Activated naive CD8-positive, alpha-beta T cell treated with anti-CD3 and anti-CD28 coated beads for 36 hours (primary cell): ENCODE measurements around the gene PROS1. TPM values are rescaled to one million over a fixed set of nuclear protein-coding genes. Genes with fewer than 3 reads are reported as not detected.
"Not testable (repeated sequence)": the region's sequence is repeated elsewhere in the genome, so short reads cannot be mapped to it uniquely, and the experiment has no call there.

Experiments
- DNase-seq: peaks from one replicate; pipeline ENCODE4 v3.0.0; 2021
- H3K27ac Mint-ChIP-seq: one replicate; pipeline ENCODE4 v1.8.0; 2022; ENCODE audit warnings: mild to moderate bottlenecking, moderate library complexity, mixed read lengths
- H3K27me3 Mint-ChIP-seq: one replicate; pipeline ENCODE4 v1.8.0; 2022; ENCODE audit warnings: mild to moderate bottlenecking, mixed read lengths
- H3K36me3 Mint-ChIP-seq: one replicate; pipeline ENCODE4 v1.8.0; 2021; ENCODE audit warnings: mild to moderate bottlenecking, mixed read lengths
- H3K4me1 Mint-ChIP-seq: one replicate; pipeline ENCODE4 v1.8.0; 2021; ENCODE audit warnings: mixed read lengths
- H3K4me3 Mint-ChIP-seq: one replicate; pipeline ENCODE4 v1.8.0; 2022; ENCODE audit warnings: mild to moderate bottlenecking, moderate library complexity, mixed read lengths
- H3K9me3 Mint-ChIP-seq: one replicate; pipeline ENCODE4 v1.8.0; 2022; ENCODE audit warnings: mixed read lengths
- total RNA-seq, 2 experiments: library from RNA; stranded (reverse); gene quantifications; one replicate each; pipeline ENCODE4 v1.2.3, GENCODE V29; 2021

PROS1 gene
- total RNA-seq, 2 experiments from 2014 or later: 0.32 to 0.43 TPM

DNA sequence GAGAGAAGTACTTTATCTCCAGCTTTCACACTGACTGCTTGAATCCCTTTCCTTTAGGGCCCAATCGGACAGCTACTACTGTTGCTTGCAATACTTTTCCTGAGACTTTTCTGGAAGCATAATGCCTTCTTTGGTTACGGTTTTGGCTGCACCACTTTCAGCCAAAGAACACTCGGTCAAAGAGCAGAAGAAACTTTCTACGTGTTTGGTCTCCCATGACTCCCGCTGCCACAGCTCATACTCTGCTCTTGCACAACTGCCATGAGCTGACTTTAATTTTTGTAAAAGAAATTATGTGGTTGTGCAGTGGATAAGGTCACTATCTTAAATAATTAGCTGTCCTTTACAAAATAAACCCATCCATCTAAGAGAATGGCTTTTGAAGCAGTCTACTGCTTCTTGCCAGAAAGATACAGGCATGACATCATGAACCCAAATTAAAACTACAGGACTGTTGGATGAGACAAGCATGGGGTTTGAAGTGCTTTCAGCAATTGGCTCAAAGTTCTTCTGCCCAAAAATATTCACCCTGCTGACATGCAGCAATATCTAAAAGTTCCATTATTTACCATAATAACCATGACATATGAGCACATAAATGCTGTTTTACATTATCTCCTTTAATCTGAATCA lies 42.0 kb downstream of the PROS1 start:
- Mint-ChIP-seq H3K36me3 (no peaks in the 10 kb centered on the region), H3K27ac (no peak overlapping the region), H3K9me3 (no peaks in the 10 kb centered on the region), H3K4me1 (no peaks in the 10 kb centered on the region), H3K27me3 (no peaks in the 10 kb centered on the region), H3K4me3 (no peak overlapping the region)
- no peak for DNase-seq

DNA sequence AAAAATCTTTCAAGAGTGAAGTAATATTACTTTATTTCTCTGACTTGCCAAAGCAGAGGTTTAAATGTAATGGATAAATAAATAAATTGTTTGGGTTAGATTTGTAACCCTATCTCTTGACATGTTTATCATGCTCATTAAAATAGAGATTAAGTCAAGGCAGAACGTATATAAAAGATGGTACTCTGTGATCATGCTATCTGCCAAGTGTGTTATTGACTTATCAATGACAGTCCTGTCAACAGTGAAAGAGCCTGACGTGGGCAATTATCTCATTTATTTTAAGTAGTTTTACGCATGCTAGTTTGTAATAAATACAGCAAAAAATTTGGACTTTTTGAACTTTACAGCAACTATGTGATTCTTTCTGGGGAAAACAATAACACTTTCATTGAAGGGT lies 43.7 kb downstream of the PROS1 start:
- H3K9me3 Mint-ChIP-seq: no peaks in the 10 kb centered on the region
- no peaks in the 10 kb centered on the region for H3K4me1 Mint-ChIP-seq
- no peak for DNase-seq
- H3K27me3 Mint-ChIP-seq: no peaks in the 10 kb centered on the region
- no peak overlapping the region for H3K27ac Mint-ChIP-seq
- no peak overlapping the region for H3K4me3 Mint-ChIP-seq
- H3K36me3 Mint-ChIP-seq: no peaks in the 10 kb centered on the region

DNA sequence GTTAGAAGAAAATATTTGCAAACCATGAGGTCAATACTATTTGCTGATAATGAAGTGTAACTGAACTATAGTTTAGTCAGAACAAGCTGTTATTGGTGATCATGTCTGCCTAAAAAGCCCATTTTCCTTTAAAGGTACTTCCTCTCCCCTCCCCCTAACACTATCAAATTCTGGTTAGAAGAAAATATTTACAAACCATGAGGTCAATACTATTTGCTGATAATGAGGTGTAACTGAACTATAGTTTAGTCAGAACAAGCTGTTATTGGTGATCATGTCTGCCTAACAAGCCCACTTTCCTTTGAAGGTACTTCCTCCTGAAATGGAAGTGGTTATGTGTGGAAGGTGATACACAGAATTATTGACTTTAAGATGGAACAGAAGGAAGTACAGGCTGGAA lies 46.9 kb downstream of the PROS1 start:
- Mint-ChIP-seq H3K27me3 (no peaks in the 10 kb centered on the region), H3K9me3 (no peaks in the 10 kb centered on the region), H3K4me1 (no peaks in the 10 kb centered on the region), H3K36me3 (no peaks in the 10 kb centered on the region), H3K4me3 (no peak overlapping the region), H3K27ac (no peak overlapping the region)
- DNase-seq: no peak

DNA sequence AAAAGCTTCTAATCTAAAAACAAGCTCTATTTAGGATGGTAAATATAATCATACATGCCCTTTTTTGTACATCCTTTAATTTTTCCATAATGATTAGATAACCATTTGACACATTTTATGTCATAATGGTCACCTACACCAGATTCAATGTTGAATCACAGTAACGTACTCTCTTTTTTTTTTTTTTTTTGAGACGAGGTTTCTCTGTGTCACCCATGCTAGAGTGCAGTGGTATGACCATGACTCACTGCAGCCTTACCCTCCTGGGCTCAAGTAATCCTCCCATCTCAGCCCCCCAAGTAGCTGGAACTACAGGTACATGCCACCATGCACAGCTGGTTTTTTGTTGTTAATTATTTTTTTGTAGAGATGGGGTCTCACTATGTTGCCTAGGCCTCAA lies 49.2 kb downstream of the PROS1 start:
- peaks cover 3% of the 10 kb centered on the region for H3K27me3 Mint-ChIP-seq
- H3K4me3 Mint-ChIP-seq: no peak overlapping the region

DNA sequence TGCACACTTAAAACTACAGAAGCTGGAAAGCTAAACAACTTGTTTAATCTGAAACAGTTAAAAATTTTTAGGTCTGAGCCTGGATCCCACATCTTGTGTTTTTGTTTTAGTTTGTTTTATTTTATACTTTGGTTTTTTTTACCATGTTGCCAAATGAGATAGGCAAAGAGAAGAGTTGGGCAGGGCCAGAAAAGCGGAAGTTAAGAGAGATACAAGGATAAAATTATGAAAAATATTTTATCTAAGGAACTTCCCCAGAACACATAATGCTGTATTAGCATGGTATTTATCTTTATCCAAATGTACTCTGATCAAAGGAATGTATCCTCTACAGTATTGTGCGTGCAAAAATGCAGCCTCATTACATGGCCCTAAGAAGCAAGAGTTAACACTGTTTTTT lies 50.7 kb downstream of the PROS1 start:
- Mint-ChIP-seq H3K4me3 (no peak overlapping the region), H3K9me3 (no peaks in the 10 kb centered on the region), H3K27me3 (peaks cover 3% of the 10 kb centered on the region), H3K36me3 (no peaks in the 10 kb centered on the region), H3K27ac (no peak overlapping the region), H3K4me1 (no peaks in the 10 kb centered on the region)
- DNase-seq: no peak

More for the DNA sequence above, 49.2 kb downstream of the PROS1 start:
- no peak for DNase-seq
- H3K4me1 Mint-ChIP-seq: no peaks in the 10 kb centered on the region
- H3K36me3 Mint-ChIP-seq: no peaks in the 10 kb centered on the region
- H3K27ac Mint-ChIP-seq: no peak overlapping the region
- H3K9me3 Mint-ChIP-seq: no peaks in the 10 kb centered on the region

DNA sequence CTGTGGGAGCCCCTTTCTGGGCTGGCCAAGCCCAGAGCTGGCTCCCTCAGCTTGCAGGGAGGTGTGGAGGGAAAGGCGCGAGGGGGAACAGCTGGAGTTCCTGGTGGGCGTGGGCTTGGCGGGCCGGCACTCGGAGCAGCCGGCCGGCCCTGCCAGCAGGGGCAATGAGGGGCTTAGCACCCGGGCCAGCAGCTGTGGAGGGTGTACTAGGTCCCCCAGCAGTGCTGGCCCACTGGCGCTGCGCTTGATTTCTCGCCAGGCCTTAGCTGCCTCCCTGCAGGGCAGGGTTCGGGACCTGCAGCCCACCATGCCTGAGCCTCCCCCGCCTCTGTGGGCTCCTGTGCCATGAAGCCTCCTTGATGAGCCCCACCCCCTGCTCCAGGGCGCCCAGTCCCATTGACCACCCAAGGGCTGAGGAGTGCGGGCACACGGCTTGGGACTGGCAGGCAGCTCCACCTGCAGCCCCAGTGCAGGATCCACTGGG lies 56.1 kb downstream of the PROS1 start:
- H3K27ac Mint-ChIP-seq, H3K4me1 Mint-ChIP-seq, H3K9me3 Mint-ChIP-seq, H3K36me3 Mint-ChIP-seq, DNase-seq, H3K27me3 Mint-ChIP-seq, H3K4me3 Mint-ChIP-seq: not testable (repeated sequence)

DNA sequence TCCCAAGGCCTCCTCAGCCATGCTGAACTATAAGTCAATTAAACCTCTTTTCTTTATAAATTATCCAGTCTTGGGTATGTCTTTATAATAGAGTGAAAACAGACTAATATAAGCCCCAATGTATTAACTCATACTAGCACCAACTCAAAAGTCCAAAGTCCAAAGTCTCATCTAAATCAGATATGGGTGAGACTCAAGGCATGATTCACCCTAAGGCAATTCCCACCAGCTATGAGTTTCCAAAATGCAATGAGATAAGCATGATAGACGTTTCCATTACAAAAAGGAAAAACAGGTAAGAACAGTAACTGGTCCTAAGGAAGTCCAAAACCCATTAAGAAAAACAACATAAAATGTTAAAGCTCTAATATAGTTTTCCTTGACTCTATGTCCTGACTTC lies 60.1 kb downstream of the PROS1 start:
- not testable (repeated sequence) for H3K27me3 Mint-ChIP-seq, H3K4me1 Mint-ChIP-seq, H3K9me3 Mint-ChIP-seq, H3K4me3 Mint-ChIP-seq, H3K36me3 Mint-ChIP-seq, H3K27ac Mint-ChIP-seq, DNase-seq

DNA sequence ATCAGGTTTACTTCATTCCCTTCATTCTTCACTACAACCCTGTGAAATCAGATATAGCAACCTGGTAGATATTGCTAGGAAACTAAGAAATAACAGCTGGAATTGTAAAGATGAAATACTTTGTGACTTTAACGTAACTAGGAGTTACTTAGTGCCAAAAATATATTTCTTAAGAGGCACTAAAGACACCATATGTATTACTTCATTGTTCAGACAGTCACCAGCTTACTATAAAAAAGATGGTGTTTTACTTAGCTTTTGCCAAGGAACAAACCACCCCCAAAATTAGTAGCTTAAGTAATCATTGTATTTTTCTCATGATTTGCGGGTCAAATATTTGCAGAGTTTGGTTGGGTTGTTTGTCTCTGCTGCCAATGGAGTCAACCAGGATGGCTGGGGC lies 62.5 kb downstream of the PROS1 start:
- H3K4me1 Mint-ChIP-seq: no peaks in the 10 kb centered on the region
- no peak for DNase-seq
- H3K27me3 Mint-ChIP-seq: no peaks in the 10 kb centered on the region
- no peak overlapping the region for H3K4me3 Mint-ChIP-seq
- no peak overlapping the region for H3K27ac Mint-ChIP-seq
- H3K36me3 Mint-ChIP-seq: no peaks in the 10 kb centered on the region
- peaks cover 3% of the 10 kb centered on the region for H3K9me3 Mint-ChIP-seq

DNA sequence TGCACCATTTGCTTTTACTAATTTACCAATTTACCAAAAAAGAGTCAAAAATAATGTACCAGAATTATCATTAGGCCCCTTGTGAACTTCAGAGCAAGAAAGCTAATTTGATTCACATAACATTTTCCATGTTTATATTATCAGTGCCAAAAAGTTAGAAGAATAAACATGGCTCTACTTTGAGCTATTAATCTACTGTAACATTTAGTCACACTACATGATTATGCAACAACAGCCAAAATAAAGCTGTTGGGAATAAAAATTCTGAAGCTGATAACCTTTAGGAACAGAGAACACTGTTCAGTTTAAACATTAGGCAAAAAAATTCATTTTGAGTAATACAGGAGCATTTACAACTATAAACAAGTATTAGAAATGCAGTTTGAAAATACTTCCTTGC lies 63.6 kb downstream of the PROS1 start:
- DNase-seq: no peak
- Mint-ChIP-seq H3K27me3 (no peaks in the 10 kb centered on the region), H3K4me1 (no peaks in the 10 kb centered on the region), H3K4me3 (no peak overlapping the region), H3K36me3 (no peaks in the 10 kb centered on the region), H3K9me3 (peaks cover 3% of the 10 kb centered on the region), H3K27ac (no peak overlapping the region)

DNA sequence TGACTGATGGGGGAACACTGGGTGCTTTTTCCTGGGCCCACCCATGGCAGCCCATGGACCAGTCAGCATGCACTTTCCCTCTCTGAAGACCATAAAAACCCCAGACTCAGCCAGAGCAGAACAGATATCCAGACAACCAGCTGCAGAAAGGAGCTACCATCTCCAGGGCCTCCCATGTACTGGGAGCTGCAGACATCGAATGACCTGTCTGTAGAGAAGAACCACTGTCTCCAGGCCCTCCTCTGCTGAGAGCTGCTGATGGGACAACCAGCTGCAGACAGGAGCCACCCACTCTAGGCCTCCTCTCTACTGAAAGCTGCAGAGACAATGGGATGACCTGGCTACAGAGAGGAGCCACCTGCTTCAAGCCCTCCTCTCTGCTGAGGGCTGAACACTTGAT lies 66.6 kb downstream of the PROS1 start:
- peaks cover under 1% of the 10 kb centered on the region for H3K9me3 Mint-ChIP-seq
- no peaks in the 10 kb centered on the region for H3K27me3 Mint-ChIP-seq
- no peak overlapping the region for H3K4me3 Mint-ChIP-seq
- H3K36me3 Mint-ChIP-seq: no peaks in the 10 kb centered on the region
- H3K4me1 Mint-ChIP-seq: no peaks in the 10 kb centered on the region
- no peak for DNase-seq
- H3K27ac Mint-ChIP-seq: no peak overlapping the region

DNA sequence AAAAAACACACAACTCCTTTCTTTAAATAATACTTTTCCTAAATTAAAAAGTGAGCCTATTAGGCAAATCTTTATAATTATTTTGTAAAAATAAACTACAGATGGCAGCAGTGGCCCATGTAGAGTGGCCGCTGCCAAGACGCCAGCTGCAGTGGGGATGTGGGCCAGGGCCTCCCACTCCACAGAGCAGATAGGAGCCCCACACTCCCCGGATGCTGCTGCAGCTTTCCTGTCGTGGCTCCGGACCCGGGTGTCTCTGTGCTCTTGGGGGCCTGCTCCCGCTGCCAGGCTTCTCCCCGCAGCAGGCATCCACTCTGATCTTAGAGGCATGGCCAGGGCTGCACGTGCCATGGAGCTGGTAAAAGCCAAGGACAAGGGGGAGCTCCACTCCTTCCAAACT lies 67.5 kb downstream of the PROS1 start:
- DNase-seq: no peak
- Mint-ChIP-seq H3K4me1 (no peaks in the 10 kb centered on the region), H3K27me3 (no peaks in the 10 kb centered on the region), H3K9me3 (no peaks in the 10 kb centered on the region), H3K36me3 (no peaks in the 10 kb centered on the region), H3K4me3 (no peak overlapping the region), H3K27ac (no peak overlapping the region)

DNA sequence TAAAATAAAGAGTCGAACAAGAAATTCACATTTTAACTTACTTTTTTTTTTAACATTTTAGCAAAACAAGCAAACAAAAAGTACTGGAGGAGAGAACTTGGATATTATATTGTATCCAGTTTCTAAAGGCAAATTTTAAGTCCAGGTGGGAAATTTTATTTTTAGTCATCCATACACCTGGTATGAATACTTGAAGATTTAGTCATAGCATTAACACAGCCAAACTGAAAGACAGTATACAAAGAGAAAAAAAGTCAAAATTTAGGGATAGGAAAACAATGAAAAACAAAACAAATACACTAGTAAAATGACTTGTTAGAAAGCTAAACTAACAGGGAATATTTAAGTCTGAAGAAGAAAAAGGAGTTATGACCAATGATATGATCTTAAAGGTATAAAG lies 69.1 kb downstream of the PROS1 start:
- Mint-ChIP-seq H3K4me1 (no peaks in the 10 kb centered on the region), H3K27ac (no peak overlapping the region), H3K9me3 (no peaks in the 10 kb centered on the region), H3K4me3 (no peak overlapping the region), H3K36me3 (no peaks in the 10 kb centered on the region), H3K27me3 (no peaks in the 10 kb centered on the region)
- DNase-seq: no peak

DNA sequence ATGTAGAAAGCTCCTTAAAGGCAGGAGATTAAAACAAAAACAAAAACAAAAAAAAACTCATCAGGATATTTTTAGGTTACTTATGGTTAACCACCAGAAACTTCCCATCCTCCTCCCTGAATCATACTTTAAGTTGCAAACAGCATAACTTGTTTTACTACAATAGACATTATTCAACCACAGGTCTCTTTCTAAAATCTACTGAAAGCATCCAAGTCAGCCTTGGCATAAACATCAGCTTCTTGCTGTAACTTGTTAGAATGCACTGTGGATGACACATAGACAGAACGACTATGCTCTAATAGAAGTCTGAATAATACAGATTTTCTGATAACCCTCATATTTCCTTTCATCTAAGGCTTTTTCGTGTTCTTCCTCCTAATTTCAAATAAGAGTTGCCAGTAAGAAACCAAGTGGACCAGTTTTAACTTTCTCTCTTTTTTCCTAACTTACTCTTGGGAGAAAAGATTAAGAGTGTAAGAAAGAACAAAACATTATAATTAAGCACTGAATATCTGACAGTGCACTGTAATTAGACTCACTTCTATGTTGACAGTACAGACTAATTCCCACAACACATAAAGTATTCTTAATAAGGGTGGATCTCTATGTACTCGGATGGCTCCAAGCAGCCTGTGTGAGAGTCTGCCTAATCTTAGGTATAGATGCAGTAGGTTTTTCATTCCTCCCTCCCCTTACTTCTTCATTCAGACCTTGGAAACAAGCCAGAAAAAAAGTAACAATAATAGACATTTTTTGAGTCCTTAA lies 95.3 kb downstream of the PROS1 start:
- H3K27ac Mint-ChIP-seq, H3K4me3 Mint-ChIP-seq, H3K36me3 Mint-ChIP-seq, H3K9me3 Mint-ChIP-seq, H3K4me1 Mint-ChIP-seq, DNase-seq, H3K27me3 Mint-ChIP-seq: not testable (repeated sequence)

DNA sequence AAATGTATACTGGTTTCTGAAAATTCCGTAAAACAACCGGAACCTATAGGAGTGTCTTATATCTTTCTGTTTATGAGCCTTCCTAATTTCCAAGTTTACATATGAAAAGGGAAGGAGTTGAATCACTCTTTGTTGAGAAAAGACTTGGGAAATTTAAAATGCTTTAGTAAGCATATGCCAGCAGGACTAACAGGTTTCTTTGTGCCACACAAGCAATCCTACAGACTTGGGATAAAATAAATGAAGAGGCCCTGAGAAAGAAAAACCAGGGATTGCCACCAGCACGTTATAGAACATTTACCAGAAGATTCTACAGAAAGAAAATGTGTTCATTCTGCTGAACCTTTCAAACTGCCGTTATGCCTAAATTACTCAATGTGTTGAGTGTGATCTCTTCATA lies 96.3 kb downstream of the PROS1 start:
- DNase-seq: not testable (repeated sequence)

DNA sequence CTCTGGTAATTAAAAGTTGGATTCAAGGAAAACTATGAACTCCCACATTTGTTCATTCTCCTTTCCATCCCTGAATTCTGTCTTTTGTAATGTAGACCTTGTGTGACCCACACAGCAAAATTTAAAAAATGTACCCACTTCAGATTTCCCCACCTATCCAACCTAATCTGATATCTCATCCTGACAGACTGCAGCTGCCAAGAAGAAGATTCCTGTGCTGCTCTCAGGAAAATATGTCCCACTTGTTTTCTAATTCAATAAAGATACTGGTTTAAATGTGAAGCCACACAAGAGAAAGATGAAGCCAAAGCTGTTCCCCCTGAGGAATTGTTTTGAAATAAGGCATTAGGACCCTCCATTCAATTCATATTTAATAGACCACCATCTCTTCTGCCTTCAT lies 100.3 kb downstream of the PROS1 start:
- H3K4me1 Mint-ChIP-seq, H3K27ac Mint-ChIP-seq, H3K27me3 Mint-ChIP-seq, H3K9me3 Mint-ChIP-seq, DNase-seq, H3K4me3 Mint-ChIP-seq, H3K36me3 Mint-ChIP-seq: not testable (repeated sequence)

More for the DNA sequence above, 96.3 kb downstream of the PROS1 start:
- H3K4me1 Mint-ChIP-seq, H3K4me3 Mint-ChIP-seq, H3K27ac Mint-ChIP-seq, H3K27me3 Mint-ChIP-seq, H3K9me3 Mint-ChIP-seq, H3K36me3 Mint-ChIP-seq: not testable (repeated sequence)

DNA sequence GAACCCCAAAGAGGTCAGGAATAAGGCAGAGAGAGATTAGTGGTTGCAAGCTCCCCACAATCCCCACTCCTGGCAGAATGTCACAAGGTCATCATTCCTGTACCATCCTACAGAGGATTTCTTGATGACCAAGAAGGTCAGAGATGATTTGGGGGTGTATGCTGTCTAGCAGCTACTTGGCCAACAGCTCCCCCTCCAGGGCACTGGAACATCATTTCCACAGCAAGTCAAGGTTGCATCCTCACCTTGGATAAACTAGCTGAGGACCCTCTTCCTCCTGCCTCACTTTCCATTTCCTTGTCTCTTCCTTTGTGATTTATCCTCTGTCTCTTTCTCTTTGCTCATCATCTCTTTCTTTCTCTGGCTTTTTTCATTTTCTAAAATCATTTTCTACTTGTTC lies 106.3 kb downstream of the PROS1 start:
- no peak for DNase-seq
- H3K9me3 Mint-ChIP-seq: no peaks in the 10 kb centered on the region
- H3K36me3 Mint-ChIP-seq: no peaks in the 10 kb centered on the region
- no peak overlapping the region for H3K4me3 Mint-ChIP-seq
- no peak overlapping the region for H3K27ac Mint-ChIP-seq
- no peaks in the 10 kb centered on the region for H3K27me3 Mint-ChIP-seq
- H3K4me1 Mint-ChIP-seq: no peaks in the 10 kb centered on the region
